Muscle of leg (tissue), 16 donors: ENCODE data around the gene TBX15. TPM values are rescaled to one million over a fixed set of nuclear protein-coding genes. Genes with fewer than 3 reads are reported as not detected.

ENCODE experiments used
- DNase-seq: peaks from one replicate; pipeline ENCODE4 v3.0.0; 2013
- H3K27ac ChIP-seq: one replicate; pipeline ENCODE4 v1.5.1; 2013; ENCODE audit warnings: mild to moderate bottlenecking, low read length, control low read depth
- H3K27me3 ChIP-seq: one replicate; pipeline ENCODE4 v1.6.1; 2013; ENCODE audit warnings: low read length; ENCODE audit not compliant: control insufficient read depth, insufficient read depth
- H3K36me3 ChIP-seq: one replicate; pipeline ENCODE4 v1.6.1; 2013; ENCODE audit warnings: low read length; ENCODE audit not compliant: control insufficient read depth, insufficient read depth
- H3K4me1 ChIP-seq: one replicate; pipeline ENCODE4 v1.6.1; 2013; ENCODE audit warnings: low read length; ENCODE audit not compliant: control insufficient read depth, insufficient read depth
- H3K4me3 ChIP-seq: one replicate; pipeline ENCODE4 v1.5.1; 2013; ENCODE audit warnings: low read length, control low read depth
- H3K9me3 ChIP-seq: replicated peaks from 2 replicates; pipeline ENCODE4 v1.6.1; 2013; ENCODE audit warnings: low read depth, low read length; ENCODE audit not compliant: control insufficient read depth
- whole genome bisulfite sequencing: methylation state at CpG from one replicate; pipeline ENCODE4 v1.1.5; 2013; ENCODE audit warnings: missing lambda C conversion rate; ENCODE audit not compliant: insufficient coverage; 5-methylcytosine and 5-hydroxymethylcytosine counted together
- long read RNA-seq, 11 donors: transcript quantifications; one replicate each; lab custom pipeline, GENCODE V29; 2026
- polyA plus RNA-seq, 8 donors: library from polyadenylated mRNA; unstranded; fragments of 120-200 nt; gene quantifications; one replicate each; pipeline versions ENCODE4 v1.2.1 to v1.2.3, GENCODE V29; 2013; ENCODE audit warnings: inconsistent platforms in 1 of 8, low replicate concordance in 1 of 8; ENCODE audit not compliant: insufficient read length in 8 of 8, insufficient read depth in 1 of 8
- total RNA-seq: library from RNA; stranded (reverse); fragments of 120-200 nt; gene quantifications from one replicate; pipeline ENCODE4 v1.2.4, GENCODE V29; 2013

The TBX15 gene
- 41.4 TPM for total RNA-seq
- polyA plus RNA-seq = 10 to 100 TPM; 51.1 to 72.7 (median 56.6) TPM
- long read RNA-seq, donor 1, full-length matches to known transcripts = 10 of 10 reads
- long read RNA-seq, donor 1, partial matches to known transcripts = 0 of 10 reads
- long read RNA-seq, donor 1, other reads (novel, unspliced or antisense) = 0 of 10 reads
- long read RNA-seq, donor 2 = 0 reads
- long read RNA-seq, donor 3, full-length matches to known transcripts = 17 of 17 reads
- long read RNA-seq, donor 3, partial matches to known transcripts = 0 of 17 reads
- long read RNA-seq, donor 3, other reads (novel, unspliced or antisense) = 0 of 17 reads
- long read RNA-seq, donor 4, full-length matches to known transcripts = 11 of 17 reads
- long read RNA-seq, donor 4, partial matches to known transcripts = 6 of 17 reads
- long read RNA-seq, donor 4, other reads (novel, unspliced or antisense) = 0 of 17 reads
- long read RNA-seq, donor 5, full-length matches to known transcripts = 21 of 26 reads
- long read RNA-seq, donor 5, partial matches to known transcripts = 5 of 26 reads
- long read RNA-seq, donor 5, other reads (novel, unspliced or antisense) = 0 of 26 reads
- long read RNA-seq, donor 6, full-length matches to known transcripts = 19 of 26 reads
- long read RNA-seq, donor 6, partial matches to known transcripts = 7 of 26 reads
- long read RNA-seq, donor 6, other reads (novel, unspliced or antisense) = 0 of 26 reads
- long read RNA-seq, donor 7, full-length matches to known transcripts = 10 of 10 reads
- long read RNA-seq, donor 7, partial matches to known transcripts = 0 of 10 reads
- long read RNA-seq, donor 7, other reads (novel, unspliced or antisense) = 0 of 10 reads
- long read RNA-seq, donor 8, full-length matches to known transcripts = 7 of 7 reads
- long read RNA-seq, donor 8, partial matches to known transcripts = 0 of 7 reads
- long read RNA-seq, donor 8, other reads (novel, unspliced or antisense) = 0 of 7 reads
- long read RNA-seq, donor 9, full-length matches to known transcripts = 8 of 8 reads
- long read RNA-seq, donor 9, partial matches to known transcripts = 0 of 8 reads
- long read RNA-seq, donor 9, other reads (novel, unspliced or antisense) = 0 of 8 reads
- long read RNA-seq, donor 10, full-length matches to known transcripts = 12 of 24 reads
- long read RNA-seq, donor 10, partial matches to known transcripts = 12 of 24 reads
- long read RNA-seq, donor 10, other reads (novel, unspliced or antisense) = 0 of 24 reads
- long read RNA-seq, donor 11, full-length matches to known transcripts = 7 of 7 reads
- long read RNA-seq, donor 11, partial matches to known transcripts = 0 of 7 reads
- long read RNA-seq, donor 11, other reads (novel, unspliced or antisense) = 0 of 7 reads

DNA sequence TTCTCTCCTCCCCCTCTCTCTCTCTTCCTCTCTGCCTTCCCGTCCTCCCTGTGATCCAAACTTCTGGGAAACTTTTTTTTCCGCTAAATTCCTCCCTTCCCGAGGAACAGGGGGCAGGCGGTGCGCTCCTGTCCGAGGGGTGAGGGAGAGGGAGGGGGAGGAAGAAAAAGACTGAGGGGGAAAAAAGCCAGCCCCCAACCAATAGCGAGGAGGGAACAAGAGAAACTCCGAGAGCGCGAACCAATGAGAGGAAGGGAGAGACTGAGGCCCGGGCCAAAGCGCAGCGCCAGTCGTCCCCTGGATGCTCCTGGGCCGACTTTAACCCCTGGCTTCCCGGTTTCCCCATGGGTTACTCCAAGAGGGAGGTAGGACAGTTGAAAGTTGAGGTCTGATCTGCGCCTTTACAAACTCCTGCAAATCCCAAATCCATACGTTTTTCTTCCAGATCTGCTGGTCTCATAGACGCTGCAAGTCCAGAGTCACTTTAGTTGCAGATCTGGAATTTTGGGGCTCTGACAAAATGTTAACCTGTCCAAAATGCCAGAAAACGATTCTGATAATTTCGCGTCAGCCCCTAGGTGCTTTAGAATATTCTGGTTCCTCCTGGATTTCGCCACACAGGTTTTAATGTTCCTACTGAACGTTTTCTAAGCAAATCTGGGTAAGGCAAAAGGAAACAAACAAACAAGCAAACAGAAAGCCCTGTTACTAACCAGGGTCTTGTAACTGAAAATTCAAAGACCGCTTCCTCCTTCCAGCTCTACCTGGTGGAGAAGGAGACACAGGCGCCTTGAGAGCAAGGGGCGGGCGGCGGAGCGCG, at the start of gene TBX15:
TSS of gene TBX15 (minus strand) at position 158 of the 820 bp plus-strand sequence. CDS start 548 bp downstream, outside the sequence.
- peaks cover 9% of the 10 kb centered on the region for H3K36me3 ChIP-seq
- 25% methylated on average over 5 of the region's 31 CpGs for WGBS
- H3K4me1 ChIP-seq = peaks cover 35% of the 10 kb centered on the region
- peaks cover 85% of the 10 kb centered on the region for H3K27me3 ChIP-seq
- DNase-seq = peak; percentile 99
- H3K4me3 ChIP-seq = peak within 1 kb of the TSS; percentile 78
- H3K9me3 ChIP-seq = no peaks in the 10 kb centered on the region
- H3K27ac ChIP-seq = peak within 1 kb of the TSS; percentile 97

DNA sequence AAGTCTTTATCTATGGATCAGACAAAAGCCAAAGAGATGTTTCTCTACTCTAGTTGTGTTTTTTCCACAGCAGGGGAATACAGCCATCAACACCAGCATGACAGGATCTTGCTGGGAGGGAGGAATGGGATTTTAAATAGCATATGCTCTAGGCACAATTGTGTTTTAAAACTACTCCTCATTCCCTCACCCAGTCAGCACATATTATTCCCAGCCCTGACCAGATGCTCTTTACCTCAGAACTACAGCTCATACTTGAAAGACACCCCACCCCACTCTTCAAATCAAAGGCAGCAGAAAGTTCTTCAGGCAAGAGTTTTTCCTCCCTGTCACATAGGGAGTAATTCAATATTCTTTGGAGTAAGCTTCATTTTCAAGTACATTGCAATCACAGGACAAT, 46.2 kb upstream of the TBX15 start:
- H3K9me3 ChIP-seq = no peaks in the 10 kb centered on the region
- no peak overlapping the region for H3K4me3 ChIP-seq
- no peak overlapping the region for H3K27ac ChIP-seq
- H3K27me3 ChIP-seq = no peaks in the 10 kb centered on the region
- DNase-seq = no peak
- peaks cover 22% of the 10 kb centered on the region for H3K36me3 ChIP-seq
- no peaks in the 10 kb centered on the region for H3K4me1 ChIP-seq

DNA sequence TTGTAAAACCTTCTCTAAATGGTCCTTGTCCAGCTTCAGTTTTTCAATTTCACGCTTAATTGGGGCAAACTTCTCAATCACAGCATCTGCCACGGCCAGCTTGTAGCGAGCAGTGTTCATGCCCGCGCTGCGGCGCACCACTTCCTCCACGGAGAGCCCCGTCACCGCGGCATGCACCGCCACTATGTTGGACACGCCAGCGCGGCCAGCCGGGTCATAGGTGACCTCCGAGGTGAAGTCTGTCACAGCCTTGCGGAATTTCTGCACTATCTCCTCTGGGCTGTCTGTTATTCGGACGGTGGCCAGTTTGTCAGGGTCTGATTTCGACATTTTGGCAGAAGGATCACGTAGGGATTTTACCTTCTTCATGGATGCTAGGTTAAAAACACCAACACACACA, 44.8 kb upstream of the TBX15 start:
- H3K9me3 ChIP-seq = no peaks in the 10 kb centered on the region
- 95% methylated on average over 20 of the region's 22 CpGs for WGBS
- H3K4me1 ChIP-seq = no peaks in the 10 kb centered on the region
- no peak overlapping the region for H3K4me3 ChIP-seq
- peaks cover 22% of the 10 kb centered on the region for H3K36me3 ChIP-seq
- no peak overlapping the region for H3K27ac ChIP-seq
- no peak for DNase-seq
- no peaks in the 10 kb centered on the region for H3K27me3 ChIP-seq

- Histone ChIP-seq H3K27me3 (no peaks in the 10 kb centered on the region), H3K9me3 (no peaks in the 10 kb centered on the region), H3K27ac (no peak overlapping the region), H3K4me1 (no peaks in the 10 kb centered on the region), H3K36me3 (peaks cover 11% of the 10 kb centered on the region), H3K4me3 (no peak overlapping the region)
- no peak for DNase-seq
- WGBS = 80% methylated on average over 1 of the region's 1 CpG
Measured at GRCh38 chr1:119027759-119028158, 39.6 kb upstream of the TBX15 start.

DNA sequence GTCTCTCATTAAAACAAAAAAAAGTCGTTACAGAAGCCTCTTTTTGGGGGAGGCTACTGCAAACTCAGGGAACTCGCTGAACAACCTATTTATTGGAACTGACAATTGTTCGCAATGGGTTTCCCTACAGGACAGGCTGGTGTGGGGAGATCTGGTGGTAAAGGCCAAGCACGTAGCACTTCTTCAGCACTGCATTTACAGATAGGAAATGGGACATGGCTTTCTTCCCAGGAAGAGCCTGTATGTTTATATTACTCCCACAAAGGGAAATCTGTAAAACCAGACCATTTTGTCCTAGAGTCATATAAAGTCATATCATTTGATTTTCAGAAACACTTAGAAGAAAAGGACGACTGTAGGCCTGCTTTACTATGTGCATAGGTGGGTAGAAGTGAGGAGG, 38.8 kb upstream of the TBX15 start:
- Histone ChIP-seq H3K9me3 (no peaks in the 10 kb centered on the region), H3K27me3 (no peaks in the 10 kb centered on the region), H3K4me3 (no peak overlapping the region), H3K4me1 (no peaks in the 10 kb centered on the region), H3K27ac (no peak overlapping the region), H3K36me3 (peaks cover 9% of the 10 kb centered on the region)
- WGBS = 76% methylated on average over 3 of the region's 5 CpGs
- DNase-seq = no peak

DNA sequence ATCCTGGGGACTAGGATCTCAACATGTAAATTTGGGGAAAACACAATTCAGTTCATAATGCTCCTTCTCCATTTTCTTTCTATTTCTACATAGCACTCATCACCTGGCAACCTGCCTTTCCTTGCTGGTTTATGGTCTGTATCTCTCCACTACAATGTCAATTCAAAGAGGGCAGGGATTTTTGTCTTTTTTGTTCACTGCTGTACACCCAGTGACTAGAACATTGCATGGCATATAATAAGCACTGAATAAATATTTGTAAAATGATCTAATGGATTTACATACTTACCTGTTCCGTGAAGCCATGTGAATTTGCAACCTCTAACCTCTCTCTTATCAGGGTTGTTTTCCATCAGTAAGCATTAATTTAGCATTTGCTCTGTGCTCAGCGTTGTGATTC, 27.4 kb upstream of the TBX15 start:
- H3K27ac ChIP-seq = no peak overlapping the region
- H3K36me3 ChIP-seq = peaks cover 4% of the 10 kb centered on the region
- no peaks in the 10 kb centered on the region for H3K4me1 ChIP-seq
- no peak for DNase-seq
- H3K27me3 ChIP-seq = no peaks in the 10 kb centered on the region
- no peaks in the 10 kb centered on the region for H3K9me3 ChIP-seq
- H3K4me3 ChIP-seq = no peak overlapping the region
- no CpG with 5 or more reads among the region's 2 CpGs for WGBS

GRCh38 chr1:119012383-119012782, 24.2 kb upstream of the TBX15 start:
- Histone ChIP-seq H3K9me3 (no peaks in the 10 kb centered on the region), H3K36me3 (no peaks in the 10 kb centered on the region), H3K27me3 (peaks cover 12% of the 10 kb centered on the region), H3K4me3 (no peak overlapping the region), H3K27ac (no peak overlapping the region), H3K4me1 (peaks cover 12% of the 10 kb centered on the region)
- 80% methylated on average over 5 of the region's 5 CpGs for WGBS
- DNase-seq = no peak

GRCh38 chr1:119011706-119012105, 23.6 kb upstream of the TBX15 start:
- Histone ChIP-seq H3K9me3 (no peaks in the 10 kb centered on the region), H3K27ac (no peak overlapping the region), H3K4me3 (no peak overlapping the region), H3K36me3 (no peaks in the 10 kb centered on the region), H3K4me1 (peaks cover 18% of the 10 kb centered on the region), H3K27me3 (peaks cover 19% of the 10 kb centered on the region)
- DNase-seq = no peak
- no CpG with 5 or more reads among the region's 3 CpGs for WGBS

GRCh38 chr1:119011116-119011515, 23.0 kb upstream of the TBX15 start:
- Histone ChIP-seq H3K4me1 (peaks cover 18% of the 10 kb centered on the region), H3K27ac (no peak overlapping the region), H3K36me3 (no peaks in the 10 kb centered on the region), H3K9me3 (peaks cover under 1% of the 10 kb centered on the region), H3K27me3 (peaks cover 24% of the 10 kb centered on the region), H3K4me3 (no peak overlapping the region)
- DNase-seq = no peak
- no CpG with 5 or more reads among the region's 2 CpGs for WGBS
